K562 (cell line): Measurements from ENCODE around the gene URB2. TPM values are rescaled to one million over a fixed set of nuclear protein-coding genes. Genes with fewer than 3 reads are reported as not detected.
A peak's percentile ranks its signal among the peaks of the same experiment; 100 is the strongest.

ENCODE experiments used
- ATAC-seq: fragments of 200-7000 bp; cut with Tn5 transposase; 3 replicates; pipeline ENCODE4 v1.9.1; 2020; ENCODE audit warnings: moderate library complexity
- BruUV-seq: library from RNA; stranded (reverse); fragments of 400-500 nt; replicated peaks from 2 replicates; lab custom pipeline; 2021; lab: Mats Ljungman, UMichigan
- CTCF ChIA-PET: fragments of 300-600 bp; formaldehyde crosslinking; extraction: SDS; loops from one replicate; lab custom pipeline; 2021; ENCODE audit warnings: low intra/inter-chr PET ratio; lab: Yijun Ruan, JAX
- POLR2A ChIA-PET: fragments of 300-600, 350-650 bp; sonication (Branson Sonifier 250); formaldehyde crosslinking; extraction: SDS; loops from one replicate; lab custom pipeline; 2021; ENCODE audit warnings: antibody characterized with exemption, inconsistent platforms; lab: Yijun Ruan, JAX
- DNase-seq, 4 experiments: peaks; one replicate each; pipeline versions ENCODE4 v3.0.0 to v3.0.0-alpha.2; 2011 to 2018; ENCODE audit warnings: low spot score in 3 of 4, mixed read lengths in 3 of 4; ENCODE audit errors: extremely low read depth in 1 of 4
- FAIRE-seq: peaks from 2 replicates; lab custom pipeline; 2011; peaks lifted over from hg19 to GRCh38; lab: Jason Lieb, UNC
- H2AFZ ChIP-seq: 2 replicates; pipeline ENCODE4 v1.6.0; 2011; ENCODE audit warnings: low read depth, low read length, control low read depth, inconsistent platforms
- H3K27ac ChIP-seq: fragments of 200-600 bp; 3 replicates; pipeline ENCODE4 v1.8.0; 2011; ENCODE audit warnings: low read depth, mild to moderate bottlenecking, control low read depth, inconsistent platforms, low read length, moderate library complexity, mixed read lengths; ENCODE audit errors: extremely low read depth
- H3K27me3 ChIP-seq, 2 experiments: fragments of 300-600 bp in 1 of 2; 2 replicates in 1 of 2; 3 replicates in 1 of 2; pipeline versions ENCODE4 v1.6.0 to v1.8.0; 2011; ENCODE audit warnings: inconsistent platforms in 2 of 2, low read length in 2 of 2, mild to moderate bottlenecking in 1 of 2, mixed read lengths in 1 of 2, moderate library complexity in 1 of 2; ENCODE audit not compliant: control insufficient read depth in 2 of 2, insufficient read depth in 2 of 2
- H3K36me3 ChIP-seq: fragments of 300-600 bp; 3 replicates; pipeline ENCODE4 v1.8.0; 2011; ENCODE audit warnings: mild to moderate bottlenecking, low read length, inconsistent platforms; ENCODE audit not compliant: control insufficient read depth, insufficient read depth
- H3K4me1 ChIP-seq, 2 experiments: fragments of 200-600 bp in 1 of 2; replicated peaks in 1 of 2; 2 replicates in 1 of 2; 3 replicates in 1 of 2; pipeline versions ENCODE4 v1.5.1 to v1.8.0; 2011; ENCODE audit warnings: inconsistent platforms in 2 of 2, low read length in 2 of 2, mild to moderate bottlenecking in 1 of 2, mixed read lengths in 1 of 2, moderate library complexity in 1 of 2; ENCODE audit not compliant: control insufficient read depth in 2 of 2, insufficient read depth in 2 of 2
- H3K4me2 ChIP-seq: 2 replicates; pipeline ENCODE4 v1.6.1; 2011; ENCODE audit warnings: low read length, control low read depth, inconsistent platforms, mixed read lengths; ENCODE audit not compliant: insufficient read depth
- H3K4me3 ChIP-seq: fragments of 200-600 bp; sonication (generic), shearing (Covaris generic); 2 replicates; pipeline ENCODE4 v1.5.1; 2016; ENCODE audit warnings: control low read depth, inconsistent platforms
- H3K79me2 ChIP-seq: fragments of 200-600 bp; 3 replicates; pipeline ENCODE4 v1.8.0; 2011; ENCODE audit warnings: low read length, inconsistent platforms; ENCODE audit not compliant: control insufficient read depth, insufficient read depth
- H3K9ac ChIP-seq, 2 experiments: 2 replicates each; pipeline versions ENCODE4 v1.6.0 to v1.6.1; 2011; ENCODE audit warnings: low read depth in 2 of 2, low read length in 2 of 2, control low read depth in 1 of 2, inconsistent platforms in 1 of 2, mild to moderate bottlenecking in 1 of 2, mixed read lengths in 1 of 2; ENCODE audit not compliant: insufficient read depth in 1 of 2
- H3K9me1 ChIP-seq: one replicate; pipeline ENCODE4 v1.6.0; 2011; ENCODE audit warnings: inconsistent platforms, mild to moderate bottlenecking, low read length, moderate library complexity; ENCODE audit not compliant: control insufficient read depth, insufficient read depth
- H3K9me3 ChIP-seq: replicated peaks from 2 replicates; pipeline ENCODE4 v1.5.1; 2011; ENCODE audit warnings: low read depth, low read length, inconsistent platforms; ENCODE audit not compliant: control insufficient read depth, insufficient read depth
- H4K20me1 ChIP-seq: replicated peaks from 2 replicates; pipeline ENCODE4 v1.6.1; 2011; ENCODE audit warnings: low read length, inconsistent platforms, mixed read lengths; ENCODE audit not compliant: control insufficient read depth, insufficient read depth
- ARID4B ChIP-seq: sonication (generic); formaldehyde crosslinking; IDR thresholded peaks from 2 replicates; pipeline ENCODE4 v1.8.0; 2022; ENCODE audit warnings: mild to moderate bottlenecking, missing genetic modification reagents
- CBFA2T3 ChIP-seq: fragments of 450-650 bp; IDR thresholded peaks from 2 replicates; pipeline ENCODE4 v1.6.1; 2017
- CBX1 ChIP-seq: sonication (generic); IDR thresholded peaks from 2 replicates; pipeline ENCODE4 v1.6.1; 2016; ENCODE audit warnings: antibody characterized with exemption, low read depth, mild to moderate bottlenecking
- HES1 ChIP-seq: fragments of 450-650 bp; IDR thresholded peaks from 2 replicates; pipeline ENCODE4 v1.6.1; 2016; ENCODE audit warnings: low read depth, mild to moderate bottlenecking, moderate library complexity
- NCOA1 ChIP-seq: fragments of 450-650 bp; IDR thresholded peaks from 2 replicates; pipeline ENCODE4 v1.6.1; 2016; ENCODE audit warnings: low read depth
- NEUROD1 ChIP-seq: fragments of 150-350 bp; IDR thresholded peaks from 2 replicates; pipeline ENCODE4 v1.6.1; 2014; ENCODE audit warnings: borderline replicate concordance, low read length, low read depth; ENCODE audit not compliant: partially characterized antibody
- RBM15 ChIP-seq: fragments of 200-400 bp; formaldehyde crosslinking; IDR thresholded peaks from 2 replicates; pipeline ENCODE4 v1.6.1; 2018; ENCODE audit warnings: mild to moderate bottlenecking, low read length, moderate library complexity; ENCODE audit not compliant: insufficient read depth
- USF1 ChIP-seq: sonication (generic); formaldehyde crosslinking; IDR thresholded peaks from 2 replicates; pipeline ENCODE4 v1.9.0; 2022; ENCODE audit warnings: mild to moderate bottlenecking, missing genetic modification reagents
- ZNF695 ChIP-seq: fragments of 450-650 bp; formaldehyde crosslinking; IDR thresholded peaks from 2 replicates; pipeline ENCODE4 v1.4.0; 2020; ENCODE audit warnings: mild to moderate bottlenecking, moderate library complexity
- WGBS: fragments of 100-300 bp; shearing (Covaris generic); methylation state at CpG from one replicate; pipeline ENCODE4 v1.1.6; 2016; ENCODE audit warnings: low coverage, mixed read lengths; ENCODE audit not compliant: insufficient coverage; ENCODE audit errors: missing lambda C conversion rate; 5-methylcytosine and 5-hydroxymethylcytosine counted together
- in situ Hi-C: fragments of 300-500 bp; cut with MboI; formaldehyde crosslinking; loops from 4 replicates; pipeline ENCODE4 v1.15.0; 2018; ENCODE audit warnings: inconsistent platforms, mixed read lengths
- intact Hi-C: fragments of 100-400 bp; cut with micrococcal nuclease; formaldehyde crosslinking; loops from 2 replicates; pipeline ENCODE4 v1.14.2; 2022
- polyA plus RNA-seq, 8 experiments: library from polyadenylated mRNA; depleted of rRNA in 4 of 8; stranded (reverse) in 5 of 8; unstranded in 3 of 8; fragments of >200 nt; fragmentation: Nextera tagmentation in 2 of 8; fragmentation: Illumina TruSeq in 1 of 8; extraction: Ambion mirVana in 2 of 8; extraction: Trizol in 1 of 8; gene quantifications; 2 replicates each; pipeline versions ENCODE4 v1.2.1 to v1.2.3, GENCODE V29; 2011 to 2014; ENCODE audit warnings: inconsistent platforms in 1 of 8, missing spikeins in 1 of 8
- total RNA-seq, 7 experiments: library from RNA; depleted of rRNA in 6 of 7; stranded (reverse); fragments of >200 nt in 6 of 7; fragmentation: Illumina TruSeq in 2 of 7; extraction: Trizol in 2 of 7; gene quantifications; 2 replicates each; pipeline versions ENCODE4 v1.2.1 to v1.2.3, GENCODE V29; 2011 to 2021; ENCODE audit warnings: low replicate concordance in 1 of 7

URB2 gene
- total and polyA plus RNA-seq, 9 of the 15 experiments (the other 6 are each of a cell fraction or from before 2014, with no cell fraction given): 2.8 to 28.3 (median 19.0) TPM

- TF ChIP-seq HES1: no peak
Measured at GRCh38 chr1:229657993-229658755, 32.1 kb downstream of the URB2 start (continued).

- 69% methylated on average over 19 of the region's 19 CpGs for WGBS
- POLR2A ChIA-PET: interaction anchor here (0.6 to 1.3 kb wide), 6 partner anchors 9 to 554 kb away, joined by 3 to 5 read pairs (median 3); no protein-coding TSS in a partner anchor
- no peak overlapping the region for H3K4me3 ChIP-seq
- H3K27ac ChIP-seq: no peak overlapping the region
- CTCF ChIA-PET: interaction anchor here (0.6 to 2.4 kb wide), 2 partner anchors 605 to 649 kb away, joined by 3 to 11 read pairs; no protein-coding TSS in a partner anchor
- H3K4me2 ChIP-seq: no peak overlapping the region
- no peaks in the 10 kb centered on the region for H3K9me3 ChIP-seq
- H4K20me1 ChIP-seq: peaks cover 11% of the 10 kb centered on the region; the same call in 1 of the 2 replicates
- H3K9me1 ChIP-seq: peaks cover 2% of the 10 kb centered on the region
- intact Hi-C loops: loop anchor here (2.0 kb wide), 1 partner anchor 650 kb away; no protein-coding TSS in a partner anchor
- no TSS peak for BruUV-seq
- no peak overlapping the region for H3K9ac ChIP-seq
- in situ Hi-C loops: loop anchor here (5.0 kb wide), 1 partner anchor 36 kb away; no protein-coding TSS in a partner anchor
- FAIRE-seq: peak; percentile 94
- H3K4me1 ChIP-seq: no peaks in the 10 kb centered on the region
- no peak overlapping the region for H2AFZ ChIP-seq
- no peaks in the 10 kb centered on the region for H3K79me2 ChIP-seq
- peaks cover 62% of the 10 kb centered on the region for H3K36me3 ChIP-seq
- DNase-seq: peak; percentile 74 to 84 (median 80)
- H3K27me3 ChIP-seq: no peaks in the 10 kb centered on the region
- peak; percentile 98 for ATAC-seq
- TF ChIP-seq RBM15: no peak
- no peak for TF ChIP-seq NCOA1
- no peak for TF ChIP-seq ARID4B
- TF ChIP-seq NEUROD1: no peak
- TF ChIP-seq USF1: no peak
- no peak for TF ChIP-seq ZNF695 (CRISPR knock-in tag)
- no peak for TF ChIP-seq CBFA2T3
- TF ChIP-seq CBX1: no peak
Measured at GRCh38 chr1:229661022-229661877, 35.2 kb downstream of the URB2 start.
